ENCODE measurements around the gene EXOC3L1.

DNA sequence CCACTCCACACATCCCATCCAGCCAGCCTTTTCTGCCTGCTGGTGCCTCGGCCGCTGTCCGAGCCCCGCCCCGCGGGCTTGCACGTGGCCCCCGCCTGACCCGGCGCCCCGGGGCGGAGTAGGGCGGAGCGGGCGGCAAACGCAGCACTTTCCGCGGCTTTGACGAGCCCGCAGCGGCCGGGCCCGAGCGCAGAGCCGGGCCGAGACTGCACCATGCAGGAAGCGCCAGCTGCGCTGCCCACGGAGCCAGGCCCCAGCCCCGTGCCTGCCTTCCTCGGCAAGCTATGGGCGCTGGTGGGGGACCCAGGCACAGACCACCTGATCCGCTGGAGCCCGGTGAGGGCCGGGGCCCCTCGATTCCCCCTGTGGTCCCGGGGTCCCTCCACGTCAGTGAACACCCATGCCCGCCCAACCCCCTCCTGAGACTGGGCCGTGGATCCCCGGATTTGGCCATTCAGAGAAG lies 25.3 kb downstream of the EXOC3L1 start, which contains the start of gene HSF4:
- TF ChIP-seq, protein P1, sequence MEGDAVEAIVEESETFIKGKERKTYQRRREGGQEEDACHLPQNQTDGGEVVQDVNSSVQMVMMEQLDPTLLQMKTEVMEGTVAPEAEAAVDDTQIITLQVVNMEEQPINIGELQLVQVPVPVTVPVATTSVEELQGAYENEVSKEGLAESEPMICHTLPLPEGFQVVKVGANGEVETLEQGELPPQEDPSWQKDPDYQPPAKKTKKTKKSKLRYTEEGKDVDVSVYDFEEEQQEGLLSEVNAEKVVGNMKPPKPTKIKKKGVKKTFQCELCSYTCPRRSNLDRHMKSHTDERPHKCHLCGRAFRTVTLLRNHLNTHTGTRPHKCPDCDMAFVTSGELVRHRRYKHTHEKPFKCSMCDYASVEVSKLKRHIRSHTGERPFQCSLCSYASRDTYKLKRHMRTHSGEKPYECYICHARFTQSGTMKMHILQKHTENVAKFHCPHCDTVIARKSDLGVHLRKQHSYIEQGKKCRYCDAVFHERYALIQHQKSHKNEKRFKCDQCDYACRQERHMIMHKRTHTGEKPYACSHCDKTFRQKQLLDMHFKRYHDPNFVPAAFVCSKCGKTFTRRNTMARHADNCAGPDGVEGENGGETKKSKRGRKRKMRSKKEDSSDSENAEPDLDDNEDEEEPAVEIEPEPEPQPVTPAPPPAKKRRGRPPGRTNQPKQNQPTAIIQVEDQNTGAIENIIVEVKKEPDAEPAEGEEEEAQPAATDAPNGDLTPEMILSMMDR (IDR thresholded peaks at IDR 0.05 in 4 of 5, conservative IDR thresholded peaks at IDR 0.05 in 1 of 5) = no peak
- peak; percentile 88 to 91 for TF ChIP-seq POLR2A (IDR thresholded peaks at IDR 0.05)

All from gastrocnemius medialis (tissue), 4 donors.